Measurements from ENCODE around the gene KICS2. TPM values are rescaled to one million over a fixed set of nuclear protein-coding genes. Genes with fewer than 3 reads are reported as not detected.
A peak's percentile ranks its signal among the peaks of the same experiment; 100 is the strongest.

Gene KICS2
- total and polyA plus RNA-seq, 2 donors (not counting 3 experiments of a cell fraction or from before 2014, with no cell fraction given), result 1.6 to 3.2 TPM

DNA sequence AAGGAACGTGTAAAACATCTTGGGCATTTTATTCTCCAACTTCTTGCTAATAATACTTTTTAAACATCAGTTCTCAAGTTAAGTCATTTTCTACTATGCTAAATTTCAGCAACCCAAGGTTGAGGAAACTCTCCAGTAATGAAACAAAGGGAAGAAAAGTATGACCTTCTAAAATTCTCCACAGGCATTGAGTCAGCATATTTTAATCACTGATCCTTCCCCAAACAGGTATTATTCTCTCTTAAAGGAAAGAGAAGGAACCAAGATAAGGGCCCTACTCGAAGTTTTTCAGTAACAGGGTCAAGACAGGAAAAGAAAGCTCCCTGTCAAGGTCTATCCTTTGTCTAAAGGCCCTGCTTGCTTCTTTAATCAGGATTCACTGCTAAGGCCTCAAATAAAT lies 3.0 kb downstream of the KICS2 start:
- peaks cover 7% of the 10 kb centered on the region for H3K4me1 ChIP-seq (ENCODE audit: control insufficient read depth, extremely low read depth, insufficient read depth, low read length)
- CTCF ChIA-PET, result interaction anchor here (1.3 to 1.8 kb wide), 3 partner anchors 12 to 375 kb away, joined by 4 to 10 read pairs (median 6); partner anchors contain the start of gene SRGAP1
- H3K9ac ChIP-seq (replicated peaks; ENCODE audit: extremely low read depth, insufficient read depth, low read length), result no peak overlapping the region
- no peaks in the 10 kb centered on the region for H4K20me1 ChIP-seq (replicated peaks; ENCODE audit: control insufficient read depth, extremely low read depth, insufficient read depth, low read length)
- H2AFZ ChIP-seq (ENCODE audit: low read depth, low read length), result peak overlapping the region; percentile 24
- POLR2A ChIA-PET, result no interaction called here
- H3K27ac ChIP-seq (ENCODE audit: insufficient read depth, low read depth, low read length), result no peak overlapping the region
- FAIRE-seq (no peak), DNase-seq (ENCODE audit: low read depth, low spot score) (peak; percentile 6)
- dilution Hi-C loops (cut with MboI; ENCODE audit: extremely low pct_ligation_motif_present, low sequenced_read_pairs), result no loop called here
- no peaks in the 10 kb centered on the region for H3K27me3 ChIP-seq (ENCODE audit: control insufficient read depth in 2 of 2, insufficient read depth in 2 of 2, low read length in 2 of 2)
- no peak overlapping the region for H3K4me2 ChIP-seq (ENCODE audit: insufficient read depth, low read length)
- no peaks in the 10 kb centered on the region for H3K36me3 ChIP-seq (ENCODE audit: control insufficient read depth in 2 of 2, extremely low read depth in 1 of 2, insufficient read depth in 2 of 2, low read length in 2 of 2)
- no peaks in the 10 kb centered on the region for H3K79me2 ChIP-seq (ENCODE audit: control insufficient read depth, insufficient read depth, low read length)
- no TSS peak for BruUV-seq (replicated peaks)
- no peaks in the 10 kb centered on the region for H3K9me1 ChIP-seq (replicated peaks; ENCODE audit: control insufficient read depth, extremely low read depth, insufficient read depth, low read length)
- TF ChIP-seq CTCF (IDR thresholded peaks at IDR 0.05; ENCODE audit: extremely low read depth in 1 of 2, insufficient read depth in 1 of 2, low read depth in 1 of 2, low read length in 2 of 2) (no peak), JUN (IDR thresholded peaks at IDR 0.05; ENCODE audit: borderline replicate concordance, insufficient read depth, insufficient read length, low read depth) (no peak), POLR2AphosphoS5 (IDR thresholded peaks at IDR 0.05; ENCODE audit: insufficient read depth, low read depth, low read length) (no peak), EZH2 (IDR thresholded peaks at IDR 0.05; ENCODE audit: borderline replicate concordance, low read depth, low read length, severe bottlenecking) (no peak), GATA2 (IDR thresholded peaks at IDR 0.05; ENCODE audit: insufficient read depth, insufficient read length, low read depth, low read length) (no peak), MYC (IDR thresholded peaks at IDR 0.05; ENCODE audit: low read depth, low read length) (no peak), FOS (IDR thresholded peaks at IDR 0.05; ENCODE audit: borderline replicate concordance, insufficient read depth, low read length) (no peak), POLR2A (IDR thresholded peaks at IDR 0.05; ENCODE audit: low read depth, low read length) (no peak)
- TF ChIP-seq, protein P1, sequence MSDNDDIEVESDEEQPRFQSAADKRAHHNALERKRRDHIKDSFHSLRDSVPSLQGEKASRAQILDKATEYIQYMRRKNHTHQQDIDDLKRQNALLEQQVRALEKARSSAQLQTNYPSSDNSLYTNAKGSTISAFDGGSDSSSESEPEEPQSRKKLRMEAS (IDR thresholded peaks at IDR 0.05; ENCODE audit: insufficient read depth, insufficient read length), result no peak
- no peaks in the 10 kb centered on the region for H3K9me3 ChIP-seq (replicated peaks; ENCODE audit: control insufficient read depth, insufficient read depth, low read length)
- intact Hi-C loops (cut with micrococcal nuclease), result no loop called here
- no peak overlapping the region for H3K4me3 ChIP-seq (replicated peaks in 1 of 3; ENCODE audit: insufficient read depth in 1 of 3, low read depth in 1 of 3, low read length in 3 of 3)

Measured in endothelial cell of umbilical vein (primary cell).